GM19467 (cell line): ENCODE data around the gene CLTCL1.
"Not testable (repeated sequence)": the region's sequence is repeated elsewhere in the genome, so short reads cannot be mapped to it uniquely, and the experiment has no call there.

Experiments used
- ATAC-seq: cut with Tn5 transposase; IDR thresholded peaks from one replicate; pipeline ENCODE4 v1.9.1; 2021; ENCODE audit warnings: mild to moderate bottlenecking, moderate library complexity; ENCODE audit not compliant: unreplicated experiment

CLTCL1 gene

GRCh38 chr22:19291218-19291579, 320 bp downstream of the CLTCL1 start:
- no peak for ATAC-seq

GRCh38 chr22:19290400-19291217, 910 bp downstream of the CLTCL1 start:
- no peak for ATAC-seq

DNA sequence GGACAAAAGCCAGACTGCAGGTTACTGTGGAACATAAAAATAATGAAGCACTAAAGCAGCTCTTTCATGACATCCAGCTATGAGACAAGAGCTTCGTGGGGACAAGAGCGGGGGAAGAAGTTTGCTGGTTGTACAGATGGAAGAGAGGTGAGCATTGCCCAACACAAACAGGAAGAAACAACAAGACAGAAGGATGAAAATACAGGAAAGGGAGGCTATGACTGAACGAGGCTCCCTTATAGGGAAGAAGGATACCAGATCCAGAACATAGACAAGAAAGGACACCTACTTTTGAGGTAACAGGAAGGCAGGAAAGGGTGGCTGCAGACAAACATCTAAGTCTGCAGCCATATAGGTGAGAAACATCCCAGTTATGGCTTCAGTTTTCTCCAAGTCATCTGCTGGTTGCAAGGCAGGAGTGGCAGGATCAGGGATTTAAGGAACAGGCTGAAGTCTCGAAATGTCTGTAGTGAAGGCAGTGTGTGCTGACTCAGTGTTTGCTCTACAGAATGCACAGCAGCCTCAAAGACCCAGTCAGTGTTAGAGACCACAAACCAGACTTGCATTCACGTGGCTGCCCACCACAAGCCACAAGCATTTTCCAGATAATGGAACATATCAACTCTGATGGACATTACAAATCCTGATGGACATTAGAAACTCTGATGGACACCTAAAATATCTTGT, 1.9 kb downstream of the CLTCL1 start:
- ATAC-seq, result no peak

- no peak for ATAC-seq
Observed at GRCh38 chr22:19287889-19288288, 3.6 kb downstream of the CLTCL1 start.

DNA sequence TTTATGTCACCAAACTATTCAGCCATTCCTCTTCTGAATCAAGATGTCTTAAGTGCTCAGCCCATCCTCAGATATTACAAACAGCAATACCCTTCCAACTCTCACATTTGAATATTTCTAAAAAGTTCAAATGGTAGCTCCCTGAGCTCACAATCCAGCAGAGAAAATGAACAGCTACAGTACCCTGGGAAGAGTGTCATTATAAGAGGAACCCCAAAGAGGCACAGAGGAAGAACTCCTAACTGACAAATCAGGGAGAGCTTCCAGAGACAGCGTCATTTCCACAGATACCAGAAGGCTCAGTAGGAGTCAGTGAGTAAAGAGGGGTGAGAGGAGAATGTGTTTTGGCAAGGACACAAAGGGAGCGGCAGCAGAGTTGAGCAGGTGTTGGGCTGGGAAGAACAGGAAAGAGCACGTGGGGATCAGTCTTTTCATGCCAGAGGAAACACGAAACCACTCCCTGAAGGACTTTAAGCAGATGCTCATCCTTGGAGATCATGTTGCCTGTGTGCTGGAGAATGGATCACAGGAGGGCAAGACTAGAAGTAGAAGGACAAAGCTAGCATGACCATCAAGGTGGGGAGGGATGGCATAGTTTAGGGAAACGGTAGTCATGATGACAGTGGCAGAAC, 4.3 kb downstream of the CLTCL1 start:
- no peak for ATAC-seq

GRCh38 chr22:19285831-19286230, 5.7 kb downstream of the CLTCL1 start:
- ATAC-seq, result no peak

DNA sequence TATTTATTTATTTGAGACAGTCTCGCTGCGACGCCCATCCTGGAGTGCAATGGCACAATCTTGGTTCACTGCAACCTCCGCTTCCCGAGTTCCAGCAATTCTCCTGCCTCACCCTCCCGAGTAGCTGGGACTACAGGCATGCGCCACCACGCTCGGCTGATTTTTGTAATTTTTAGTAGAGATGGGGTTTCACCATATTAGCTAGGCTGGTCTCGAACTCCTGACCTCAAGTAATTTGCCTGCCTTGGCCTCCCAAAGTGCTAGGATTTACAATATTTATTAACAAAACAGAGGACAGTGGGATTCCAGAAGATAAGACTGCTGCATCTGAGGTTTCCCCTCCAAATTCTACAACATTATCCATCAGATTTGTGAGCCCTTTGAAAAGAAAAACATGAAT, 12.4 kb downstream of the CLTCL1 start:
- ATAC-seq, result not testable (repeated sequence)

DNA sequence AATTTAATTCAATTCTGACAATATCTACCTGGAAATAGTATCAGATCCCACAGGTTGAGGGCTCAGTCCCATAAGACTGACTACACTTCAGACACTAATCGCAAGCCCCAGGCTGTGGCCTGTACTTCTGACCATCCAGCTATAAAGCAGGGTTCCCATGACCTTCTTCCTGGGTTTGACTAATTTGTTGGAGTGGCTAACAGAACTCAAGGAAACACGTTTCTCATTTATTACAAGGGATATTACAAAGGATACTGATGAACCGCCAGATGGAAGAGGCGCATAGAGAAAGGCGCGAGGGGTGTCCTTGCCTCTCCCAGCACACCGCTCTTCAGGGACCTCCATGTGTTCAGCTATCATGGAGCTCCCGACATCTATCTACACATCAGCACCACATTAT, 13.7 kb downstream of the CLTCL1 start:
- no peak for ATAC-seq

GRCh38 chr22:19275919-19276600, 15.5 kb downstream of the CLTCL1 start:
- no peak for ATAC-seq

GRCh38 chr22:19275513-19275912, 16.0 kb downstream of the CLTCL1 start:
- ATAC-seq, result no peak

DNA sequence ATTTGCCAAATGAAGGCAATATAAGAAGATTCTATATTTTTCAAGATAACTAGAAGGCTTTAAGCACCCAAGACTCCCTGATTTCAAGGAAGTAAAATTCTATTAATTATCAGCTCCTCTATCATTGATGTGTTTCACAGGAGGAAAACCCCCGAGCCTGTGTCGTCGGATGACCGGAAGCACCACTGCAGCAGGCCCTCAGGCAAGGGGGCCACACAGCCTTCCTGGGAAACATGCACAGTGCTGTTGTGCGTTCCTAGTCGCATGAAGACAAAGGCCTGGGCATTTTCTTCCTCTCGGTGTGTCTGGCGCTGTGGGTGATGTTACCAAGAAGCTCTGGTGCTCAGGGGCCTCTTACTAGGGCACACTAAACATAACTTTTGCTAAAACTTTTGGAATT, 16.4 kb downstream of the CLTCL1 start:
- ATAC-seq, result no peak

- no peak for ATAC-seq
Observed at GRCh38 chr22:19271856-19272535, 19.5 kb downstream of the CLTCL1 start.

- no peak for ATAC-seq
Observed at GRCh38 chr22:19271273-19271855, 20.2 kb downstream of the CLTCL1 start.

- ATAC-seq, result no peak
Observed at GRCh38 chr22:19270873-19271272, 20.6 kb downstream of the CLTCL1 start.

- ATAC-seq, result no peak
Observed at GRCh38 chr22:19266547-19267086, 24.9 kb downstream of the CLTCL1 start.

- no peak for ATAC-seq
Observed at GRCh38 chr22:19265779-19266178, 25.7 kb downstream of the CLTCL1 start.

GRCh38 chr22:19260804-19261203, 30.7 kb downstream of the CLTCL1 start:
- ATAC-seq, result no peak

DNA sequence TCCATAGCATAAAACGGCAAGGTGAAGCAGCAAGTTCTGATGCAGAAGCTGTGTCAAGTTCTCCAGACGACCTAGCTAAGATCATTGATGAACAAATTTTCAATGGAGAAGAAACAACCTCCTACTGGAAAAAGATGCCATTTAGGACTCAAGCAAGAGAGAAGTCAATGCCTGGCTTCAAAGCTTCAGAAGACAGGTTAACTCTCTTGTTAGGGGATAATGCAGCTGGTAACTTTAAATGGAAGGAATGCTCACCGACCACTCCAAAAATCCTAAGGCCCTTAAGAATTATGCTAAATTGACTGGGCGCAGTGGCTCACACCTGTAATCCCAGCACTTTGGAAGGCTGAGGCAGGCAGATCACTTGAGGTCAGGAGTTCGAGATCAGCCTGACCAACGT, 31.3 kb downstream of the CLTCL1 start:
- ATAC-seq, result no peak

GRCh38 chr22:19258968-19259288, 32.6 kb downstream of the CLTCL1 start:
- ATAC-seq, result not testable (repeated sequence)

DNA sequence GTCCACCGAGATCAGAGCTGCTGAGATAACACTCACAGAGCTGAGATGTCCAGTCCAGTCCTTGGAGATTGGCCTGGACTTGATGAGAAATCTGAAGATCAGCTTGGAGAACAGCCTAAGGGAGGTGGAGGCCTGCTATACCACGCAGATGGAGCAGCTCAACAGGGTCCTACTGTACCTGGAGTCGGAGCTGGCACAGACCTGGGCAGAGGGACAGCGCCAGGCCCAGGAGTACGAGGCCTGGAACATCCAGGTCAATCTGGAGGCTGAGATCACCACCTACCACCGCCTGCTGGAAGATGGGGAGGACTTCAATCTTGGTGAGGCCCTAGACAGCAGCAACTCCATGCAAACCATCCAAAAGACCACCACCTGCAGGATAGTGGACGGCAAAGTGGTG, 33.1 kb downstream of the CLTCL1 start:
- ATAC-seq, result no peak
